Lower lobe of right lung (tissue), 2 donors: Measurements from ENCODE around the gene KLHL22. TPM values are rescaled to one million over a fixed set of nuclear protein-coding genes. Genes with fewer than 3 reads are reported as not detected.

Experiments used
- ATAC-seq, 2 donors: fragments of 200-7000 bp; cut with Tn5 transposase; one replicate each; pipeline ENCODE4 v1.9.1; 2020 to 2022; ENCODE audit warnings: mild to moderate bottlenecking in 2 of 2, moderate library complexity in 2 of 2
- DNase-seq: peaks from one replicate; pipeline ENCODE4 v3.0.0-alpha.2; 2020
- H3K27ac ChIP-seq: fragments of 200-600 bp; one replicate; pipeline ENCODE4 v1.8.0; 2022
- H3K27me3 ChIP-seq: fragments of 200-600 bp; one replicate; pipeline ENCODE4 v1.8.0; 2022; ENCODE audit warnings: low read depth
- H3K36me3 ChIP-seq: fragments of 200-600 bp; one replicate; pipeline ENCODE4 v1.8.0; 2022; ENCODE audit warnings: mild to moderate bottlenecking
- H3K4me1 ChIP-seq: fragments of 200-600 bp; one replicate; pipeline ENCODE4 v1.8.0; 2022
- H3K4me3 ChIP-seq: fragments of 200-600 bp; one replicate; pipeline ENCODE4 v1.8.0; 2022; ENCODE audit warnings: mild to moderate bottlenecking
- H3K9me3 ChIP-seq: fragments of 200-600 bp; one replicate; pipeline ENCODE4 v1.8.0; 2022
- intact Hi-C: fragments of 100-400 bp; cut with DNase I; formaldehyde crosslinking; loops from one replicate; pipeline ENCODE4 v1.11.0; 2022
- total RNA-seq: library from RNA; stranded (reverse); fragmentation: NEBNext Ultra II Directional; extraction: Animal tissue kit (Norgen Biotek cat#: 25700); gene quantifications from one replicate; pipeline ENCODE4 v1.2.1, GENCODE V29; 2021
- TF ChIP-seq, protein P1 (sequence below): fragments of 200-600 bp; IDR thresholded peaks from one replicate; pipeline ENCODE4 v1.8.0; 2022; ENCODE audit warnings: antibody characterized with exemption, mild to moderate bottlenecking
- donor health status: DM: no; HTN: yes; CAD: no; lungs with severe emphysema.

Gene KLHL22
- total RNA-seq, 1 donor from 2014 or later: 24.0 TPM

DNA sequence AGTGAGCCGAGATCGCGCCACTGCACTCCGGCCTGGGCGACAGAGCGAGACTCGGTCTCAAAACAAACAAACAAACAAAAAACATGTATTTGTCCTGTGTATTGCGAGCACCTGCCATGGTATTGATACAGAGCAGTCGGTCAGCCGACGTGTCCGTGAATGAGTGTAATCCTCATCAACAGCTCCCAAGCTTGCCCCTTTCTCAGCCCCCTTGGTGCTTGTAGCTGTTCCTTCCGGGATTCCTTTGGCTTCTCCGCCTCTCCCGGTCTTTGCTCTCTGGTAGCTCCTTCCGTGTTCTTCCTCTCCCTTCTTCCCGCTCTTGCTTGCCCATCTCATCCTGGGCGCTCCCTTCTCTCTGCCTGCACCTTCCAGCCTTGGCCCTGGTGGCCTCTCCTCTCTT lies 90.7 kb downstream of the KLHL22 start:
- no peaks in the 10 kb centered on the region for H3K4me1 ChIP-seq

GRCh38 chr22:20403779-20404140 lies 91.8 kb downstream of the KLHL22 start:
- Histone ChIP-seq H3K4me1 (no peaks in the 10 kb centered on the region), H3K36me3 (peaks cover 63% of the 10 kb centered on the region), H3K9me3 (no peaks in the 10 kb centered on the region), H3K4me3 (no peak overlapping the region), H3K27me3 (no peaks in the 10 kb centered on the region), H3K27ac (no peak overlapping the region)
- ATAC-seq (no peak), DNase-seq (no peak)
- intact Hi-C loops: no loop called here
- TF ChIP-seq, protein P1, sequence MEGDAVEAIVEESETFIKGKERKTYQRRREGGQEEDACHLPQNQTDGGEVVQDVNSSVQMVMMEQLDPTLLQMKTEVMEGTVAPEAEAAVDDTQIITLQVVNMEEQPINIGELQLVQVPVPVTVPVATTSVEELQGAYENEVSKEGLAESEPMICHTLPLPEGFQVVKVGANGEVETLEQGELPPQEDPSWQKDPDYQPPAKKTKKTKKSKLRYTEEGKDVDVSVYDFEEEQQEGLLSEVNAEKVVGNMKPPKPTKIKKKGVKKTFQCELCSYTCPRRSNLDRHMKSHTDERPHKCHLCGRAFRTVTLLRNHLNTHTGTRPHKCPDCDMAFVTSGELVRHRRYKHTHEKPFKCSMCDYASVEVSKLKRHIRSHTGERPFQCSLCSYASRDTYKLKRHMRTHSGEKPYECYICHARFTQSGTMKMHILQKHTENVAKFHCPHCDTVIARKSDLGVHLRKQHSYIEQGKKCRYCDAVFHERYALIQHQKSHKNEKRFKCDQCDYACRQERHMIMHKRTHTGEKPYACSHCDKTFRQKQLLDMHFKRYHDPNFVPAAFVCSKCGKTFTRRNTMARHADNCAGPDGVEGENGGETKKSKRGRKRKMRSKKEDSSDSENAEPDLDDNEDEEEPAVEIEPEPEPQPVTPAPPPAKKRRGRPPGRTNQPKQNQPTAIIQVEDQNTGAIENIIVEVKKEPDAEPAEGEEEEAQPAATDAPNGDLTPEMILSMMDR: no peak

More for the DNA sequence above, 90.7 kb downstream of the KLHL22 start:
- Histone ChIP-seq H3K27ac (no peak overlapping the region), H3K36me3 (peaks cover 63% of the 10 kb centered on the region), H3K4me3 (no peak overlapping the region), H3K27me3 (no peaks in the 10 kb centered on the region), H3K9me3 (no peaks in the 10 kb centered on the region)
- ATAC-seq (no peak), DNase-seq (no peak)
- TF ChIP-seq, protein P1: no peak
- intact Hi-C loops: no loop called here

DNA sequence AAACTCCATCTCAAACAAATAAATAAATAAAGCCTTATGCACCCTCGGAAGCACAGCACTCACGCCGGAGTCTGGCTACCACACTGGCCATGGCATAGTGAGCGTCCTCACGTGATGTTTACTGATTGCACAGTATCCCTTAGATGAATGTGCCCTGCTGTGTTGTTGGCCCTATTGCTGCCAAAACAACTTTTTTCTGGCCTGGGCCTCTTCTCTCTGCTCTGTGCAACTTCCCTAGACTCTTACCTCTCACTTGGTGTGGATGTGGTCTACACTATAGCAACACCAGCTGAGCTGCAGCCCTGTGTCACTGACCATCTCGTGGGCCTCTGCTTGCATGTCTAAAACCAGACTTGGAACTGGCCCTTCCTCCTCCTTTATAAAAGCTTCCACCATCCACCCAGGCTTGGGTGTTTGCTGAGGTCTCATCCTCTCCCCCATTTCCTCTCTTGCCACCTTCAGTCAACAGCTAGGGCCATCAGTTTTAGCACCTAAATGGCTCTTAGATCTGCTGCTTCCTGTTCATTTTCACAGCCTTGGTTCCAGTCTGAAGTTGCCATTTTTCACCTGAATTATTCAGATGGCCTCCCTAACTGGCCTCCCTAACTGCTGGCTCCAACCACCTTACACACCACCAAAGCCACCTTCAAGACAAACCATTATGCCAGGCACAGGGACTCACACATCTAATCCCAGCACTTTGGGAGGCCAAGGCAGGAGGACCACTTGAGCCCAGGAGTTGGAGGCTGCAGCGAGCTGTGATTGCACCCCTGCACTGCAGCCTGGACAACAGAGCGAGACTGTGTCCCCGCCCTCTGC lies 92.4 kb downstream of the KLHL22 start:
- Histone ChIP-seq H3K4me3 (no peak overlapping the region), H3K27ac (no peak overlapping the region), H3K27me3 (no peaks in the 10 kb centered on the region), H3K4me1 (no peaks in the 10 kb centered on the region), H3K36me3 (peaks cover 63% of the 10 kb centered on the region), H3K9me3 (no peaks in the 10 kb centered on the region)
- no peak for DNase-seq
- intact Hi-C loops: no loop called here
- ATAC-seq: no peak
- TF ChIP-seq, protein P1: no peak

DNA sequence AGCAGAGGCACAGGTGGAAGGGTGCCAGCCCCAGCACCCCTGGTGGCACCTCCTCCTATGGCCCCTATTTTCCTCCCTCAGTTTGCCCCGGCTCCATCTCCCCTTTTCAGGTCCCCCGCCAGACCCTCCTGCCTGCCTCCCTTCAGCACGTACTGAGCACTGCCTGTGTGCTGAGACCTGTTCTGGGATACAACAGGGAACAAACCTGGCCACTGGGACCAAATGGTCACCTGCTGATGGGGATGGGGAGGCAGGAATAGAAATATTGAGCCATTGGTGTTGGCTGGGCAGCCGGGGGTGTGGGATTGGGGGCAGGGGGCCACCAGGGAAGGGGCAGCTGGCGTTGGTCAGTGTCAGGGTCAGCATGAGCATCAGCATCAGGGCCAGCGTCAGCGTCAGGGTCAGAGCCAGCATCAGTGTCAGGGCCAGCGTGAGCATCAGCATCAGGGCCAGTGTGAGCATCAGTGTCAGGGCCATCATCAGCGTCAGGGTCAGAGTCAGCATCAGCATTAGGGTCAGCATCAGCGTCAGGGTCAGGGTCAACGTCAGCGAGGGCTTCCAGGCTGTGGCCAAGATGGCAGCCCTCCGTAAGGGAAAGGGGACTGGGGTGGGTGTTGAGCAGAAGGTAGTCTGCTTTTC lies 94.1 kb downstream of the KLHL22 start:
- no peak for ATAC-seq
- no peak overlapping the region for H3K4me3 ChIP-seq
- peaks cover 49% of the 10 kb centered on the region for H3K36me3 ChIP-seq
- TF ChIP-seq, protein P1: no peak
- no peaks in the 10 kb centered on the region for H3K27me3 ChIP-seq
- no peaks in the 10 kb centered on the region for H3K9me3 ChIP-seq
- intact Hi-C loops: no loop called here
- no peak for DNase-seq
- no peak overlapping the region for H3K27ac ChIP-seq
- no peaks in the 10 kb centered on the region for H3K4me1 ChIP-seq

- intact Hi-C loops: no loop called here
- Histone ChIP-seq H3K4me1 (no peaks in the 10 kb centered on the region), H3K36me3 (peaks cover 42% of the 10 kb centered on the region), H3K27me3 (no peaks in the 10 kb centered on the region), H3K4me3 (no peak overlapping the region), H3K27ac (no peak overlapping the region), H3K9me3 (no peaks in the 10 kb centered on the region)
- TF ChIP-seq, protein P1: no peak
- no peak for ATAC-seq
- no peak for DNase-seq
Observed at GRCh38 chr22:20400606-20401375, 94.8 kb downstream of the KLHL22 start.
